ENCODE results near the gene ACP1.
"Not testable (repeated sequence)": the region's sequence is repeated elsewhere in the genome, so short reads cannot be mapped to it uniquely, and the experiment has no call there.

ACP1 gene

DNA sequence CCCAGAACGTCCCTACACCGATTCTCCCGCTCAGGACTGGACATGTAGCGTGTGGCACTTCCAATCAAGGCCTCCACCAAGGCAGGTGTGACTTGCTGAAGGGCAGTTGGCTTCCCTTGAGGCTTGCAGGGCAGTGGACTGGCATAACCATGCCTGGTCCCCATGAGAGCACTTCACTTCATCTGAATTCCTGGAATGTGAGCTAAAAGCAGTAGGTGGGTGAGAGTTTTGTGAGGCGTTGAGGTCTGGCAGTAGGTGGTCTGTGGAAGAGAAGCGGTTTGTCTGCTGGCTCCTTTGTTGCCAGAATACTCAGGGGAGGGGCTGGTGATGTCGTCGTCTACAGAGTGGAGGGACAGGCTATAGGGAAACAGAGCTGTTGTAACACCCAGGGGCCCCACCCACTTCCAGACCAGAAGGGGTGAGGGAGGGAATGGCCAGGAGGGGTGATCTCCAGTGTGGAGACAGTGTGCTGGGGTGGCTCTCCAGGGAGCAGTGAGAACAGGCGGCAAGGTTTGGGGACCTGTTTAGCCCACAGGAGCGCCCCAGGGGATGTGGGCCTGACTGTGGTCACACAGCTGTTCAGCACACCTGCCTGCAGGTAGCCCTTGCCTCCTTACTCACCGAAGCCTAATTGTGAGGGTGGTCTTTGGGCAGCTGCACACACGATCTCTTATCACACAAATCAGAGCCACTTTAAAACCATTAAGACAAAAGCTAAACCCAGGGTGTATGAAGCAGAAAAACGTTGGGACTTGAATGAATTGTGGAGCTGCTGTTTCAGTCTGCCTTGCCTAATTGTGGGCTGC lies 44.6 kb downstream of the ACP1 start:
- in situ Hi-C loops (cut with MboI; ENCODE audit: low sequenced_read_pairs) = no loop called here

DNA sequence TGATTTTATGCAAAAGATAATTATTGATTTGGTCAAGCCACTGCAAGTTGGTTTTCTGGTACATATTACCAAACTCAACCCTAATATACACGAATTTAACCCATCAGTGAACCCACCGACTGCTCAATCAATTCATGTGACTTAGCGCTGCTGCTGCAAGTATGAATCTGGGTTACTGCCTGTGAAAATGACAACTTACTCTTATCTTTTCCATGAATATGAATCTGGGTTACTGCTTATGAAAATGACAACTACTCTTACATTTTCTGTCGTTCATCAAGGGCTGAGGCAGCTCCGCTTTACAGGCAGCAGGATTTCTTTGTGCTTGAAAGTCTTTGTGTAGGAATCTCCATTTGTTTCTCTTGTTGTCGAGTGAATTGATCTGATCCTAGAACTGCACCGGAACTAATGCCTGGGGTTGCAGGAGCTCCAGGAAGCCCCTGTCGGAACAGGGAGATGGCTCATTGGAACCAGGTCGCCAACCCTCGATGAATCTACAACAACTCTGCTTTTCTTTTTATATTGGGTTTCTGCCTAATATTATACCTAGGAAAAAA lies 45.3 kb downstream of the ACP1 start:
- in situ Hi-C loops (cut with MboI; ENCODE audit: low sequenced_read_pairs) = no loop called here

DNA sequence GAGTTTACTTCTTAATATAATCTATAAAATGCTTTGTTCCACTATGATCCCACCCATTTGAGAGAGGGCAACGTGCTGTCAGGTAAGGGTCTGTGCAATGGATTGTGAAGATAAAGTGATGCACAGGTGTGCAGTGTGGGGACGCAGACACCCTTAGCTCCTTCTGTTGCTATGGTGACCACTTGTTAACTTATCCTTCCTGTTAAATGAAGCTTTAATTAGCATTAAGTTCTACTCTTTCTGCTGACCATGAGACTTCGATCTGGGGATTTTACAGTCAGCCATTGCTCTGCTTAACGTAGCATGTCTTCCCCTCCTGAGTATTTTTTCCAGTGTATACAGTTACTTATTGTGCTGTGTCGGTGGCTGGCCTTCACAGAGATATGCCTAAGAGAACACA lies 46.2 kb downstream of the ACP1 start:
- in situ Hi-C loops (cut with MboI; ENCODE audit: low sequenced_read_pairs) = no loop called here

DNA sequence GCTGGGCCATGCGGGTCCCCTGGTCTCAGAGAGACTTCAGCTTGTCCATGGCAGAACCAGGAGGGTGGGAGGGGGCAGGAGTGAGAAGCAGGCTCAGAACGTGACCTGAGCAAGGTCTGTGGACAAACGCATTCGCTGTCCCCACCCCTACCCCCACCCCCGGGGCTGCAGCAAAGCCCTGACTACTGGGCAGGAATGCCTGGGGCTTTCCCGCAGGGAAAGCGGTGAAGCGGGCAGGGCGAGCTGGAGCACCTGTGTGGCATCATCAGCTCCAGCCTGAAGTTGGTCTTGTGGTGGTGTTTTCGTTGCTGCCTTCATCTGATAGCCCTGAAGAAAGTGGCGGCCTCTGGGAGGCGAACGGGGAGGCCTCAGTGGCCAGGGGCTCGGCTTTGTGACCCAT lies 49.2 kb downstream of the ACP1 start:
- in situ Hi-C loops (cut with MboI; ENCODE audit: low sequenced_read_pairs) = no loop called here

DNA sequence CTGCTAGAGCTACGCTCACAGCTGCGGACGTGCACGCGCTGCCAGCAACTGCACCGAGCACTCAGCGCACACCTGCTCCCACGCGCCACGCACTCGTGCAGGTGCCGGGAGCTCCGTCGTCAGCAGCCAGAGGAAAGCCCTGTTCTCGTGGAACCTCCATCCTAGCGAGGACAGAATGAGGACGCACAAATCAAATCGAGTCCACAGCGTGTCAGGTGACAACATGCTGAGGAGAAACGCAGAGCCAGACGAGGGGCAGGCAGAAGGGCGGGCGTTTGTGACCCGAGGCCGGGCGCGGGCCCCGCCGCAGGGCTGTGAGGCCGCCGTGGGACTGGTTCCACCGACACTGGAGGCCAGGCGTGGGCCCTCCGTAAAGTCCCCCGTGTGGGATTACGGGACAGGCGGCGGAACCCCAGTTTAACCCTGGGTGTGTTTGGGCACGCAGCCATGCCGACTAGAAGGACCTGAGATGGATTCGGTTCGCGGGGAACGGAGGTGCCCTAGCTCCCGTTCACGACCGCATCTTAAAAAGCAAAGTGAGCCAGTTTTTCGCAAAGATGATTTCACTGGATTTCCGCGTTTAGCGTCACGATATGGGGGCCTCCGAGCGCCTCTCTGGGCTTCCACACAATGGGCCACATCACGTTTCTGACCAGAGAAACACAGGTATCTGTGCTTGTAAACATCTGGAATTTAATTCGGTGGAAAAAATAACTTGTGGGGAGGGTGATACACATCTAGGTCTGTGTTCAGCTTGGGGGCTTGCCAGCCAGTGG lies 50.0 kb downstream of the ACP1 start:
- in situ Hi-C loops (cut with MboI; ENCODE audit: low sequenced_read_pairs) = no loop called here

DNA sequence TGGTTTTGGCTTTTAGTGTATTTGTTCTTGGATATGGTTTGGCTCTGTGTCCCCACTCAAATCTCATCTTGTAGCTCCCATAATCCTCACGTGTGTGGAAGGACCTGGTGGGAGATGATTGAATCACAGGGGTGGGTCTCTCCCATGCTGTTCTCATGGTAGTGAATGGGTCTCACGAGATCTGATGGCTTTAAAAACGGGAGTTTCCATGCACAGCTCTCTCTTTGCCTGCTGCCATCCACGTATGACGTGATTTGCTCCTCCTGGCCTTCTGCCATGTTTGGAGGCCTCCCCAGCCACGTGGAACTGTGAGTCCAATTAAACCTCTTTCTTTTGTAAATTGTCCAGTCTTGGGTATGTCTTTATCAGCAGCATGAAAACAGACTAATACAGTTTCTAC lies 51.2 kb downstream of the ACP1 start:
- in situ Hi-C loops (cut with MboI; ENCODE audit: low sequenced_read_pairs) = not testable (repeated sequence)

DNA sequence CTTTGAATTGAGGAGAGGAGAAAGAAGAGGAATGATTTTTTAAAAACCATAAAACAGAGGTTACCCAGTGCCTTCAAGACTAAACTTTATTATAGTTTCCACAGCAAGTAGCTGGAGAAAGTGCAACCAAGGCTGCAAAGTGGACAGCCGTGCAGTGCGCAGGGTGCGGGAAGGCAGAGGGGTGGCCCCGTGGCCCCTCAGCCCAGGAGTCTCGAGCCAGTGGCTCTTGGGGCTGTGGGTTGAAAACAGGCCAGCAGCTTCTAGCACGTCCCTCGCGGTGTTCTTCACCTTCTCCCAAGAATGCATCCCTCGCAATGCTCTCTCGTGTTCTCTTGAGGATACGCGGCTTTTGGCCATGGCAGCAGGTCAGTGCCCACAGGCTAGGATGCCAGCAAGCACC lies 51.6 kb downstream of the ACP1 start:
- in situ Hi-C loops (cut with MboI; ENCODE audit: low sequenced_read_pairs) = no loop called here

DNA sequence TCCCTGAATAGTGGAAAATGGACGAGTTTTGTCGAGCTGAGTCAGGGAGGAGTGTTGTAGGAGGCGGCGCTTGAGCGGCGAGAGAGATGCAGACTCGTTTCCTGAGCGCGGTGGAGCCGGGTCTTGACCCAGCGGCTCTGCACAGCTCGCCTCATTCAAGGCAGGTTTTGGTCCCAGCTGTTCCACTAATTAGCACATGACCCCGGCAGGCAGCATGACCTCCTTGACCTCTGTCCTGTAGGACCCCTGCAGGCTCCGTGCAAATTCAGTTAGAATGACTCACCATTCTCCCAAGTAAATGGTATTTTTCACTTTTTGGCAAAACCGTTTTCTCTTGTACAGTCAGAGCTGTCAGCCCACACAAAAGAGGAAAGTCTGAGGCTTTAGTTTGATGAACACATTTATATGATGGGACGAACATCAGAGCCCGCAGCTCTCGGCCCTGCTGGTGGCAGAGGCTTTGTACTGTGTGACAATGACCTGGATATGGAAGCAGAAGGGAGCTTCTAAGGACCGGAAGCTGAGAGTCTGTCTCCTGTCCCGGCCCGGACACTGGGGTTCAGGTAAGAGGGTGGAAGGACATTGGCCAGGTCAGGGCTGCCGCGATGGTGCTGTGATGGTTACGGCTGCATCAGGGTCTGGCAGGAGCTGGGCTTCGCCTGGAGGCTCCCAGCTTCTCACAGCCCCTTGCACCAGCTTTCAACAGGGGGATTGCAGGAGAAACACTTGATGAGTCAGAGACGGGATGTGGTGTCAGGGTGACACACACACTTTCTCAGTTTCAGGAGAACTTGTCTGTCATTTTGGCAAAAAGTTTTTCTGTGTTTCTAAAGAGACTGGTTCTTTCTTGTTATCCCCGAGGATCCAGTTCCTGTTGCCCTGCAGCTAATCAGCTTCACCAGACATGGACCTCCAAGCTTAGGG lies 53.0 kb downstream of the ACP1 start:
- in situ Hi-C loops (cut with MboI; ENCODE audit: low sequenced_read_pairs) = no loop called here

DNA sequence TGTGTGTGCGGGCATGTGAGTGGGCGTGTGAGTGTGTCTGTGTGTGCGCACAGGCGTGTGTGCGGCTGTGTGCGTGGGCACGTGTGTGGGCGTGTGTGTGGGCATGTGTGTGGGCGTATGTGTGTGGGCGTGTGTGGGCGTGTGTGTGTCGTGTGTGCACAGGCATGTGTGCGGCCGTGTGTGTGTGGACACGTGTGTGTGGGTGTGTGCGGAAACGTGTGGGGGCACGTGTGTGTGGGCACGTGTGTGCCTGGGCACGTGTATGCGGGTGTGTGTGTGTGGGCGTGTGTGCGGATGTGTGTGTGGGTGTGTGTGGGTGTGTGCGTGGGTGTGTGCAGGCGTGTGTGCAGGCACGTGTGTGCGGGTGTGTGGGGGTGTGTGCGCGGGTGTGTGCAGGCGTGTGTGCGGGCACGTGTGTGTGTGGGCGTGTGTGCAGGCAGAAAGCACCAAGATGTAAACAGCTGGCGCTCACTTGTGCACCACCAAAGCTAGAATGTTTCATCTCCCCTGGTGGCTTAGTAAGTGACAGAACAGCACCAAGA lies 54.4 kb downstream of the ACP1 start:
- in situ Hi-C loops (cut with MboI; ENCODE audit: low sequenced_read_pairs) = no loop called here

DNA sequence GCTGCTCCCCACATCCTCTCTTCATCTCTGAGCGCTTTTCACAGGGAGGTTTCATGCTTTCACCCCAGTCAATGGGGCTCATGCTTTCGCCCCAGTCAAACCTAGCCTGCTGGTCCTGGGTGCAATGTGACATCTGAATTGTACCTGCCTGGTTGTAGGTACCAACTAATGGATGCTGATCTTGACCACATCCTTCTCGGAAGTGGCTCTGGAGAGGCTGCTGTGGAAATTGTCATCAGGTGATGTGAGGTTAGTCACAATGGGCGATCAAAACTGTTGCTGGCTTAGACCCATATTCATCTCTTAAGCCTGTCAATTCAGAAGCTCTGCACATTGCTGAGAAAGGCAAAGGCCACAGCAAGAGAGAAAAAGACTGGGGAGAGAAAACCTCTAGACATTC lies 55.8 kb downstream of the ACP1 start:
- in situ Hi-C loops (cut with MboI; ENCODE audit: low sequenced_read_pairs) = no loop called here

DNA sequence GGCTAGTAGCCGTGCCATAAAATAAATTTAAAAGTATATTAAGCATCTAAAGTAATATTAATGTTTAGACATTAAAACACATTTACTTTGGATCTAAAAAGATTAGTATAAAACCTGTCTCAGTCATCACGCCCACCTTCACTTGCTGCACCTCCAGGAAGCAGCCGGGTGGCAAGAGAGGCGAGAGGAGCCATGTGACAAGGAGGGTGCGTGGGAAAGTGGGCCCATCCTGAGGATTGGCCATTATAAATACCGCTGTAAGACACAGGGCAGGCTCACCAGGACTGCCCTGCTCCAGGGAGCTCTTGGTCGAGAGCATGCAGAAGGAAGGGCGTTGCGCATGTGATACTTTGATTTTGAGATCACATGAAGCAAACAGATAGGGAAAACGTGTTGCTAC lies 57.6 kb downstream of the ACP1 start:
- in situ Hi-C loops (cut with MboI; ENCODE audit: low sequenced_read_pairs) = no loop called here

DNA sequence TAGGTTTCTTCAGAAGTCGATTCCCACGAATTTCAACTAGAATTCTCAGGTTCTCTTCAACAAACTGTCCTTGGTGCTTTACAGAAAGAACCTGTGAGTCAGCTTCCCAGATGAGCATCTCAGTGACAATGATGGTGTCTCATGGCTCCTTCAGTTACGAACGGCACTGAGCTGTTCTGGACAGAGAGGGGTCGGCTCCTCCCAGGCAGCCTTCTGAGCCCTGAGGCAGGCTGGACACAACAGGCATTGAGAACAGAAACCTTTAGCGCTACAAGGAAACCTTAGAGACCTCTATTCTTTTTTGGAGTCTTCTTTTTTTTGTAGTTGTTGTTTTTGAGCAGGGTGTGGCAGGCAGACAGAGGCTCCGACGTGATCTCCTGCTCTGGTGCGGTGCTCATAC lies 58.3 kb downstream of the ACP1 start:
- in situ Hi-C loops (cut with MboI; ENCODE audit: low sequenced_read_pairs) = no loop called here

Measured in HL-60/S4 (cell line).